A549 (cell line): ENCODE results near the gene FOXO6. TPM values are rescaled to one million over a fixed set of nuclear protein-coding genes. Genes with fewer than 3 reads are reported as not detected.

Source experiments
- ATAC-seq, 2 experiments: fragments of 200-7000 bp in 1 of 2; fragments of >200 bp in 1 of 2; cut with Nextera tagmentation in 1 of 2; cut with Tn5 transposase in 1 of 2; 3 replicates each; pipeline versions ENCODE4 v1.8.0 to v1.9.1; 2018 to 2020; ENCODE audit warnings: mild to moderate bottlenecking in 1 of 2, moderate library complexity in 1 of 2
- CTCF ChIA-PET: fragments of 300-600 bp; sonication (Branson Sonifier 250); formaldehyde crosslinking; extraction: SDS; loops from one replicate; lab custom pipeline; 2021; ENCODE audit warnings: antibody characterized with exemption, inconsistent platforms; lab: Yijun Ruan, JAX
- POLR2A ChIA-PET: fragments of 350-600 bp; formaldehyde crosslinking; extraction: SDS; loops from one replicate; lab custom pipeline; 2021; ENCODE audit warnings: antibody characterized with exemption, inconsistent platforms; lab: Yijun Ruan, JAX
- DNase-seq, 2 experiments: peaks; one replicate each; pipeline versions ENCODE4 v3.0.0 to v3.0.0-alpha.2; 2011 to 2016; ENCODE audit warnings: low read depth in 1 of 2, low spot score in 1 of 2
- FAIRE-seq: peaks from 2 replicates; lab custom pipeline; 2011; peaks lifted over from hg19 to GRCh38; lab: Jason Lieb, UNC
- H3K27ac ChIP-seq, 2 experiments: fragments of >200 bp; sonication (Bioruptor Twin); formaldehyde crosslinking; 3 replicates each; pipeline ENCODE4 v1.5.1; 2016 to 2017
- H3K4me1 ChIP-seq: fragments of >200 bp; sonication (Bioruptor Twin); formaldehyde crosslinking; 3 replicates; pipeline ENCODE4 v1.6.1; 2016
- H3K4me2 ChIP-seq: fragments of >200 bp; sonication (Bioruptor Twin); formaldehyde crosslinking; 3 replicates; pipeline ENCODE4 v1.6.1; 2016
- H3K4me3 ChIP-seq: fragments of >200 bp; sonication (Bioruptor Twin); formaldehyde crosslinking; 3 replicates; pipeline ENCODE4 v1.5.1; 2016
- H3K9me3 ChIP-seq: fragments of >200 bp; sonication (Bioruptor Twin); formaldehyde crosslinking; 3 replicates; pipeline ENCODE4 v1.6.1; 2016
- E2F6 ChIP-seq: IDR thresholded peaks from 2 replicates; pipeline ENCODE4 v1.6.1; 2012; ENCODE audit warnings: low read depth, borderline replicate concordance
- EP300 ChIP-seq, 2 experiments: fragments of >200 bp; sonication (Bioruptor Twin); formaldehyde crosslinking; IDR thresholded peaks; 2 replicates in 1 of 2; 3 replicates in 1 of 2; pipeline ENCODE4 v1.6.1; 2016 to 2017
- FOXS1 ChIP-seq: fragments of 250-450 bp; sonication (Bioruptor Pico); IDR thresholded peaks from 2 replicates; pipeline ENCODE4 v1.5.0; 2020; ENCODE audit warnings: mild to moderate bottlenecking, moderate library complexity
- HOXA7 ChIP-seq: fragments of 250-450 bp; sonication (Bioruptor Pico); IDR thresholded peaks from 2 replicates; pipeline ENCODE4 v1.5.0; 2020; ENCODE audit warnings: mild to moderate bottlenecking, moderate library complexity
- HOXB5 ChIP-seq: fragments of 250-450 bp; sonication (Bioruptor Pico); IDR thresholded peaks from 2 replicates; pipeline ENCODE4 v1.5.0; 2020; ENCODE audit warnings: mild to moderate bottlenecking, moderate library complexity
- MAFK ChIP-seq: fragments of 450-650 bp; IDR thresholded peaks from 2 replicates; pipeline ENCODE4 v1.6.1; 2014; ENCODE audit not compliant: partially characterized antibody
- NFE2L2 ChIP-seq: fragments of 150-350 bp; conservative IDR thresholded peaks from 2 replicates; pipeline ENCODE4 v1.6.1; 2014; ENCODE audit warnings: low read length
- NR3C1 ChIP-seq: fragments of >200 bp; sonication (Bioruptor Twin); formaldehyde crosslinking; IDR thresholded peaks from 3 replicates; pipeline ENCODE4 v1.6.1; 2017
- POLR2AphosphoS2 ChIP-seq: conservative IDR thresholded peaks from 2 replicates; pipeline ENCODE4 v1.6.1; 2012; ENCODE audit warnings: low read length, improper control_type of control experiment, inconsistent platforms
- REST ChIP-seq: fragments of 200-600 bp; sonication (generic); IDR thresholded peaks from 2 replicates; pipeline ENCODE4 v1.6.1; 2016; ENCODE audit warnings: antibody characterized with exemption, mild to moderate bottlenecking, moderate library complexity
- USF2 ChIP-seq: fragments of 450-650 bp; IDR thresholded peaks from 2 replicates; pipeline ENCODE4 v1.6.1; 2014; ENCODE audit warnings: antibody characterized with exemption
- WGBS: methylation state at CpG from one replicate; pipeline ENCODE4 v1.1.6; 2017; ENCODE audit errors: missing lambda C conversion rate; 5-methylcytosine and 5-hydroxymethylcytosine counted together
- polyA plus RNA-seq, 4 experiments: library from polyadenylated mRNA; depleted of rRNA in 3 of 4; stranded (reverse); fragments of >200 nt; fragmentation: RNase III in 1 of 4; extraction: RNeasy Plus Mini Kit Qiagen cat#74134 plus additional on column Dnase treatment in 1 of 4; gene quantifications; 2 replicates in 3 of 4; 3 replicates in 1 of 4; pipeline ENCODE4 v1.2.3, GENCODE V29; 2011 to 2017

The FOXO6 gene
- polyA plus RNA-seq, 2 of the 4 experiments (the other 2 are of a cell fraction): 0.10 to 0.25 TPM

GRCh38 chr1:41430582-41430981 is 69.3 kb downstream of the FOXO6 start:
- H3K9me3 ChIP-seq: no peaks in the 10 kb centered on the region
- ATAC-seq: no peak
- no peak for FAIRE-seq
- no peak for DNase-seq
- H3K4me1 ChIP-seq: peaks cover 23% of the 10 kb centered on the region
- CTCF ChIA-PET: interaction anchor here (1.6 to 8.5 kb wide), 3 partner anchors 11 to 147 kb away, joined by 5 to 107 read pairs (median 9); partner anchors contain the start of gene FOXO6
- TF ChIP-seq E2F6: no peak
- no peak for TF ChIP-seq HOXB5 (CRISPR knock-in tag)
- TF ChIP-seq EP300 (IDR thresholded peaks at IDR 0.05): no peak
- POLR2A ChIA-PET: no interaction called here
- no peak overlapping the region for H3K27ac ChIP-seq
- H3K4me2 ChIP-seq: no peak overlapping the region
- WGBS: 64% methylated on average over 4 of the region's 4 CpGs
- H3K4me3 ChIP-seq: no peak overlapping the region

- CTCF ChIA-PET: interaction anchor here (0.6 to 8.5 kb wide), 28 partner anchors 12 to 329 kb away, joined by 3 to 107 read pairs (median 6); partner anchors contain the start of gene FOXO6
- peak overlapping the region; percentile 82 for H3K4me2 ChIP-seq
These were observed 70.5 kb downstream of the FOXO6 start for GRCh38 chr1:41431490-41432350.

More at GRCh38 chr1:41431490-41432350, 70.5 kb downstream of the FOXO6 start:
- H3K27ac ChIP-seq: peak overlapping the region; percentile 80 to 90
- no peak overlapping the region for H3K4me3 ChIP-seq
- no peak for FAIRE-seq
- TF ChIP-seq POLR2AphosphoS2: no peak
- TF ChIP-seq NR3C1: no peak
- no peak for TF ChIP-seq FOXS1 (CRISPR knock-in tag)
- TF ChIP-seq NFE2L2: no peak
- no peak for TF ChIP-seq HOXA7 (CRISPR knock-in tag)
- no peak for TF ChIP-seq USF2
- no peak for TF ChIP-seq REST
- no peak for TF ChIP-seq MAFK
- no peak for ATAC-seq
- H3K4me1 ChIP-seq: peaks cover 23% of the 10 kb centered on the region
- H3K9me3 ChIP-seq: no peaks in the 10 kb centered on the region
- WGBS: 91% methylated on average over 15 of the region's 20 CpGs
- DNase-seq: no peak
- POLR2A ChIA-PET: interaction anchor here (1.4 kb wide), 1 partner anchor 406 kb away, joined by 3 read pairs; no protein-coding TSS in a partner anchor

Other genes with a start within 250 kb of the FOXO6 start
- 26.7 and 30.2 TPM in 2 replicates for gene SCMH1, start 119.1 kb upstream of the FOXO6 start, polyA plus RNA-seq (2011; rRNA removed)
- 11.6 to 17.4 TPM (median 11.6 TPM) in 3 replicates for gene SCMH1, start 119.1 kb upstream of the FOXO6 start, polyA plus RNA-seq (2017; fragmentation: RNase III; extraction: RNeasy Plus Mini Kit Qiagen cat#74134 plus additional on column Dnase treatment)
- 1.2 and 1.6 TPM in 2 replicates for gene EDN2, start 123.2 kb downstream of the FOXO6 start, polyA plus RNA-seq (2011; rRNA removed)
- gene EDN2, start 123.2 kb downstream of the FOXO6 start, polyA plus RNA-seq (2017; fragmentation: RNase III; extraction: RNeasy Plus Mini Kit Qiagen cat#74134 plus additional on column Dnase treatment): 2.8 to 8.2 TPM (median 3.2 TPM) in 3 replicates